Sigmoid colon (tissue), 7 donors: ENCODE data around the gene DDX51. TPM values are rescaled to one million over a fixed set of nuclear protein-coding genes. Genes with fewer than 3 reads are reported as not detected.
A peak's percentile ranks its signal among the peaks of the same experiment; 100 is the strongest.

ENCODE experiments used
- DNase-seq: peaks from one replicate; pipeline ENCODE4 v3.0.0-alpha.2; 2019
- H3K27ac ChIP-seq, 4 donors: fragments of 200-600 bp; sonication (generic); one replicate each; pipeline ENCODE4 v1.5.1; 2016 to 2019; ENCODE audit warnings: mild to moderate bottlenecking in 1 of 4
- H3K27me3 ChIP-seq, 3 donors: fragments of 200-600 bp; sonication (generic); one replicate each; pipeline ENCODE4 v1.5.1; 2019; ENCODE audit warnings: mild to moderate bottlenecking in 1 of 3
- H3K36me3 ChIP-seq, 4 donors: fragments of 200-600 bp; sonication (generic); one replicate each; pipeline ENCODE4 v1.5.1; 2016 to 2019
- H3K4me1 ChIP-seq, 4 donors: fragments of 200-600 bp; sonication (generic); one replicate each; pipeline ENCODE4 v1.5.1; 2017 to 2019
- H3K4me3 ChIP-seq, 4 donors: fragments of 200-600 bp; sonication (generic); one replicate each; pipeline ENCODE4 v1.5.1; 2017 to 2019; ENCODE audit warnings: mild to moderate bottlenecking in 2 of 4, moderate library complexity in 1 of 4
- H3K9me3 ChIP-seq, 4 donors: fragments of 200-600 bp in 3 of 4; sonication (generic) in 3 of 4; one replicate each; pipeline versions ENCODE4 v1.5.1 to v1.6.1; 2013 to 2019
- EP300 ChIP-seq, 4 donors: sonication (generic); formaldehyde crosslinking; IDR thresholded peaks; one replicate each; pipeline ENCODE4 v1.6.1; 2017; ENCODE audit warnings: antibody characterized with exemption in 4 of 4
- POLR2A ChIP-seq, 2 donors: fragments of 450-650 bp; IDR thresholded peaks; one replicate each; pipeline ENCODE4 v1.6.1; 2016; ENCODE audit warnings: antibody characterized with exemption in 2 of 2, mild to moderate bottlenecking in 2 of 2, moderate library complexity in 2 of 2
- POLR2AphosphoS5 ChIP-seq, 4 donors: sonication (generic); formaldehyde crosslinking; IDR thresholded peaks; one replicate each; pipeline ENCODE4 v1.6.1; 2017; ENCODE audit warnings: antibody characterized with exemption in 4 of 4
- WGBS, 2 donors: extraction: QIAGEN DNeasy Blood & Tissue Kit; methylation state at CpG; one replicate each; pipeline ENCODE4 v1.1.7; 2013; 5-methylcytosine and 5-hydroxymethylcytosine counted together
- intact Hi-C: fragments of 100-400 bp; cut with DNase I; formaldehyde crosslinking; loops from one replicate; pipeline ENCODE4 v1.15.1; 2023
- polyA plus RNA-seq, 3 donors: library from polyadenylated mRNA; stranded (reverse); fragments of 200-250 nt; gene quantifications; one replicate each; pipeline ENCODE4 v1.2.3, GENCODE V29; 2013
- total RNA-seq, 4 donors: library from RNA; depleted of rRNA; stranded (reverse); fragments of >200 nt; gene quantifications; one replicate each; pipeline ENCODE4 v1.1.0, GENCODE V29; 2016
- TF ChIP-seq, protein P1 (sequence below), 4 experiments: fragments of 450-650 bp in 3 of 4; fragments of 200-600 bp in 1 of 4; IDR thresholded peaks; one replicate each; pipeline ENCODE4 v1.5.1; 2016 to 2019; ENCODE audit warnings: antibody characterized with exemption in 4 of 4, mild to moderate bottlenecking in 3 of 4, moderate library complexity in 2 of 4
- donor health status: healthy with polysubstance abuse.
- donor health status: Bipolar disorder and iron deficiency.
- donor health status: healthy.

The DDX51 gene, protein sequence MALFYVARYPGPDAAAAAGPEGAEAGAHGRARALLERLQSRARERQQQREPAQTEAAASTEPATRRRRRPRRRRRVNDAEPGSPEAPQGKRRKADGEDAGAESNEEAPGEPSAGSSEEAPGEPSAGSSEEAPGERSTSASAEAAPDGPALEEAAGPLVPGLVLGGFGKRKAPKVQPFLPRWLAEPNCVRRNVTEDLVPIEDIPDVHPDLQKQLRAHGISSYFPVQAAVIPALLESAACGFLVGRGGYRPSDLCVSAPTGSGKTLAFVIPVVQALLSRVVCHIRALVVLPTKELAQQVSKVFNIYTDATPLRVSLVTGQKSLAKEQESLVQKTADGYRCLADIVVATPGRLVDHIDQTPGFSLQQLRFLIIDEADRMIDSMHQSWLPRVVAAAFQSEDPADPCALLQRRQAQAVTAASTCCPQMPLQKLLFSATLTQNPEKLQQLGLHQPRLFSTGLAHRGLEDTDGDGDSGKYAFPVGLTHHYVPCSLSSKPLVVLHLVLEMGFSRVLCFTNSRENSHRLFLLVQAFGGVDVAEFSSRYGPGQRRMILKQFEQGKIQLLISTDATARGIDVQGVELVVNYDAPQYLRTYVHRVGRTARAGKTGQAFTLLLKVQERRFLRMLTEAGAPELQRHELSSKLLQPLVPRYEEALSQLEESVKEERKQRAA
- 10 to 100 TPM in 1 of 4 donors, 1 to 10 TPM in 3; 6.8 to 13.7 (median 8.5) TPM for total RNA-seq
- 10 to 100 TPM in 1 of 3 donors, 1 to 10 TPM in 2; 3.9 to 22.4 (median 4.8) TPM for polyA plus RNA-seq

DNA sequence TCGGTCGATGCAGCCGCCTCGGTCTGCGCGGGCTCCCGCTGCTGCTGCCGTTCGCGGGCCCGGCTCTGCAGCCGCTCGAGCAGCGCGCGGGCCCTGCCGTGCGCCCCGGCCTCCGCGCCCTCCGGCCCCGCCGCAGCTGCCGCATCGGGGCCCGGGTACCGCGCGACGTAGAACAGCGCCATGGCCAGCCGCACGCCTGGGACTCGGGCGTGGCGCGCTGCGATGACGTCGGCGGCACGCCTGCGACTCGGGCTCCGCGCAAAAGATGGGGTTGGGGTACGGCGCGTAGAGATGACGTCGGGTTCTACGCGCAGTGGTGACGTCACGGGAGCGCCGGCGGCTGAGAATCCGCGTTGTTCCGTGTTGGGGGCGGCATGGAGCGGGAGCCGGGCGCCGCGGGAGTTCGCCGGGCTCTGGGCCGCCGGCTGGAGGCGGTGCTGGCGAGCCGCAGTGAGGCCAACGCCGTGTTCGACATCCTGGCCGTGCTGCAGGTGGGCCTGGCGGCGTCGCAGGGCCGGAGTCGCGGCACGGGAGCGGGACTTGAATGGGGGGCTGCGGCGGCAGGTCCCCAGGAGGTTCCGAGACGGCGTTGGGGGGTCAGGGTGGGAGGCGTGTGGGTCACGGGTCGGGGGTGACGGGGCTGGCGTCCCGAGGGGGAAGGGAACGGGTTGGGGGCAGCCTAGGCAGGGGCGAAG is at the start of gene DDX51, which contains the start of gene NOC4L:
TSS of gene DDX51 (minus strand) at position 205 of the 695 bp plus-strand sequence. CDS start at position 182, 23 bp downstream.
TSS of gene NOC4L (plus strand) at position 343 of the 695 bp plus-strand sequence. CDS start at position 375, 32 bp downstream.
- Histone ChIP-seq H3K4me3 (peak within 1 kb of the TSS; percentile 96 to 98 (median 96)), H3K9me3 (no peaks in the 10 kb centered on the region), H3K4me1 (peaks cover 0 to 30% (median 25%) of the 10 kb centered on the region in 4 donors), H3K27me3 (no peaks in the 10 kb centered on the region), H3K36me3 (peaks cover 29 to 55% (median 34%) of the 10 kb centered on the region in 4 donors), H3K27ac (peak within 1 kb of the TSS; percentile 86 to 93 (median 90))
- intact Hi-C loops, result loop anchor here (5.0 to 10.0 kb wide), 2 partner anchors 351 to 468 kb away; partner anchors contain the start of genes FBRSL1 and LRCOL1
- TF ChIP-seq POLR2A (IDR thresholded peaks at IDR 0.05) (peak; percentile 12 to 36), EP300 (IDR thresholded peaks at IDR 0.05) (peak in 2 of 4 donors; percentile 19 to 78), POLR2AphosphoS5 (IDR thresholded peaks at IDR 0.05) (peak; percentile 82 to 93 (median 90))
- TF ChIP-seq, protein P1, sequence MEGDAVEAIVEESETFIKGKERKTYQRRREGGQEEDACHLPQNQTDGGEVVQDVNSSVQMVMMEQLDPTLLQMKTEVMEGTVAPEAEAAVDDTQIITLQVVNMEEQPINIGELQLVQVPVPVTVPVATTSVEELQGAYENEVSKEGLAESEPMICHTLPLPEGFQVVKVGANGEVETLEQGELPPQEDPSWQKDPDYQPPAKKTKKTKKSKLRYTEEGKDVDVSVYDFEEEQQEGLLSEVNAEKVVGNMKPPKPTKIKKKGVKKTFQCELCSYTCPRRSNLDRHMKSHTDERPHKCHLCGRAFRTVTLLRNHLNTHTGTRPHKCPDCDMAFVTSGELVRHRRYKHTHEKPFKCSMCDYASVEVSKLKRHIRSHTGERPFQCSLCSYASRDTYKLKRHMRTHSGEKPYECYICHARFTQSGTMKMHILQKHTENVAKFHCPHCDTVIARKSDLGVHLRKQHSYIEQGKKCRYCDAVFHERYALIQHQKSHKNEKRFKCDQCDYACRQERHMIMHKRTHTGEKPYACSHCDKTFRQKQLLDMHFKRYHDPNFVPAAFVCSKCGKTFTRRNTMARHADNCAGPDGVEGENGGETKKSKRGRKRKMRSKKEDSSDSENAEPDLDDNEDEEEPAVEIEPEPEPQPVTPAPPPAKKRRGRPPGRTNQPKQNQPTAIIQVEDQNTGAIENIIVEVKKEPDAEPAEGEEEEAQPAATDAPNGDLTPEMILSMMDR (IDR thresholded peaks at IDR 0.05), result no peak
- 0 to 1% methylated on average over 100 of the region's 100 CpGs for WGBS, 2 donors
- DNase-seq, result peak; percentile 97

DNA sequence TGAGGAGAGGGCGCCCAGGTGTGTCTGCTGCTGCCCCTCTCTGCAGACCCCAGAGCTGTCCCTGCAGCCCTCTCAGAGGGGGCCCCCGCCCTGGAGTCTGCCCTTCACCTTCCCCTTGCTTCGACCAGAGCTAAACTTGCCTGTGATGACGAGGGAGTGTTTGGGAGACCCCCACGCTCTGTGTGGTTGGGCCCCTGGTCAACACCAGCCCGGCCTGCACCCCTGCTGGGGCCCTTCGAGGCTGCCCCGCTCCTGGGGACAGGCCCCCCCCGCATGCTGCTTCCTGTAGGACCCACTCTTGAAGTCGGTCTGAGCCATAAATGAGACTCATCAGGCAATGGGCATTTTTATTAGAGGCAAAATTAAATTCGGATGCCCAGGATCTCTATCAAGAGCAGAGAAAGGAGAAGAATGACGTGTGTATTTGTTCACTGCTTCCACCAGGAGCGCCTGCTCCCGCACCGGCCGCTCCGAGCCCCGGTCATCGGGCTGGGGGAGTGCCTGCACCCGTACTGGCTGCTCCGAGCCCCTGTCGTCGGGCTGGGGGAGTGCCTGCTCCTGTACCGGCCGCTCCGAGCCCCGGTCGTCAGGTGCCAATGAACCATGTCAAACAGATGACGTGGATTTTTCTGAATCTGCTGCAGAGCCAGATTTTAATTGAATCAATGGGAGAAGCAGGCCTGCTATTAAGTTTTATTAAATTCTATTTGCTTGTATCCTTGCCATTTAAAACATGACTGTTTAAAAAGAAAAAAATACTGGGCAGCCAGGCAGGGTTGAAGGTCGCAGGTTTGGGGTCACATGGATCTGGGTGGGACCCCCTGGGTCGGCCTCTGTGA is 47.8 kb upstream of the DDX51 start:
- intact Hi-C loops, result no loop called here
- peaks cover 0 to 10% (median 8%) of the 10 kb centered on the region in 4 donors for H3K9me3 ChIP-seq
- DNase-seq, result no peak

DNA sequence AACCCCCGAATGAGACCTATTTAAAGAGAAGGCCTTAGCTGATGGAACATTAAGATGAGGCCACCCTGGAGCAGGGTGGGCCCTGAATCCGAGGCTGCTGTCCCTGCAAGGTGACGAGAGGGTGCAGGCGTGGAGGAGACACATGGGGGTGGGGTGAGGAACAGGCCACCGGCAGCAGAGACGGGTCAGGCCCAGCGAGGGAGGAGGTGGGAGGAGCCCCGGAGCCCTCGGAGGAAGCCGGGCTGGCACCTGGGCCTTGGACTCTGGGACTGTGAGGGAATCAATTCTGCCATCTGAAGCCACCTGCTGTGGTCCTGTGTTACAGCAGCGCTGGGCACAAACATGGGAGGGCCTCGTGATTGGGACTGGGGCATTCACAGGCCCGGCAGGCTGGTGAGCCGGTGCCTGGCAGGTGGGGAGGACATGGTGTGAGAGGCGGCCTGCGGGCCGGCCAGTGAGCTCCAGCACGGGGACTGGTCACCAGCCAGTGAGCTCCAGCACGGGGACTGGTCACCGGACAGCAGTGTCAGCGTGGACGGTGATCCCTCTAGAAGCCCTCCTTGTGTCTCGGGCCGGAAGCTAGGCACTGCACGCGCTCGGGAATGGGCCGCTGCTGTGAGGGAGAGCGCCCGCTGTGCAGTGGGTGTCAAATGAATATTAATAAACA is 46.8 kb upstream of the DDX51 start:
- H3K4me3 ChIP-seq, result no peak overlapping the region
- H3K4me1 ChIP-seq, result peaks cover 0 to 22% (median 16%) of the 10 kb centered on the region in 4 donors
- DNase-seq, result no peak
- peaks cover 0 to 19% (median 10%) of the 10 kb centered on the region in 4 donors for H3K9me3 ChIP-seq
- no peak overlapping the region for H3K27ac ChIP-seq
- WGBS, 2 donors, result 71 to 82% methylated on average over 30 of the region's 30 CpGs
- no peaks in the 10 kb centered on the region for H3K27me3 ChIP-seq
- H3K36me3 ChIP-seq, result no peaks in the 10 kb centered on the region
- TF ChIP-seq POLR2A (IDR thresholded peaks at IDR 0.05) (no peak), EP300 (IDR thresholded peaks at IDR 0.05) (no peak), POLR2AphosphoS5 (IDR thresholded peaks at IDR 0.05) (no peak)
- TF ChIP-seq, protein P1 (IDR thresholded peaks at IDR 0.05), result no peak
- intact Hi-C loops, result no loop called here

More for the DNA sequence above, 47.8 kb upstream of the DDX51 start:
- H3K4me3 ChIP-seq, result no peak overlapping the region
- no peaks in the 10 kb centered on the region for H3K27me3 ChIP-seq
- peaks cover 0 to 22% (median 16%) of the 10 kb centered on the region in 4 donors for H3K4me1 ChIP-seq
- no peaks in the 10 kb centered on the region for H3K36me3 ChIP-seq
- 69 to 85% methylated on average over 31 of the region's 31 CpGs for WGBS, 2 donors
- TF ChIP-seq, protein P1 (IDR thresholded peaks at IDR 0.05), result no peak
- TF ChIP-seq POLR2AphosphoS5 (IDR thresholded peaks at IDR 0.05) (no peak), EP300 (IDR thresholded peaks at IDR 0.05) (no peak), POLR2A (IDR thresholded peaks at IDR 0.05) (no peak)
- no peak overlapping the region for H3K27ac ChIP-seq
